CD4-positive, alpha-beta T cell treated with Interferon alpha-2 for 1 hour (primary cell): Measurements from ENCODE around the gene PRKCB.
A peak's percentile ranks its signal among the peaks of the same experiment; 100 is the strongest.
"Not testable (repeated sequence)": the region's sequence is repeated elsewhere in the genome, so short reads cannot be mapped to it uniquely, and the experiment has no call there.

Experiments
- DNase-seq, 2 donors: peaks; one replicate each; pipeline ENCODE4 v3.0.0-alpha.2; 2020 to 2022

The PRKCB gene

GRCh38 chr16:24138575-24138974 is 302.8 kb downstream of the PRKCB start:
- no peak for DNase-seq

GRCh38 chr16:24139282-24139681 is 303.5 kb downstream of the PRKCB start:
- DNase-seq, result no peak

GRCh38 chr16:24140730-24141129 is 304.9 kb downstream of the PRKCB start:
- no peak for DNase-seq

- DNase-seq, result no peak
These were observed 305.7 kb downstream of the PRKCB start for GRCh38 chr16:24141466-24141865.

GRCh38 chr16:24141917-24142316 is 306.1 kb downstream of the PRKCB start:
- no peak for DNase-seq

- DNase-seq, result no peak
These were observed 310.1 kb downstream of the PRKCB start for GRCh38 chr16:24145927-24146326.

GRCh38 chr16:24146518-24146917 is 310.7 kb downstream of the PRKCB start:
- no peak for DNase-seq

- DNase-seq, result no peak
These were observed 313.3 kb downstream of the PRKCB start for GRCh38 chr16:24149102-24149501.

GRCh38 chr16:24150282-24150681 is 314.5 kb downstream of the PRKCB start:
- DNase-seq, result no peak

GRCh38 chr16:24151482-24151939 is 315.7 kb downstream of the PRKCB start:
- peak in 1 of 2 donors; percentile 23 for DNase-seq

- not testable (repeated sequence) for DNase-seq
These were observed 316.3 kb downstream of the PRKCB start for GRCh38 chr16:24152048-24152447.

GRCh38 chr16:24152826-24153225 is 317.0 kb downstream of the PRKCB start:
- no peak for DNase-seq

GRCh38 chr16:24156777-24157176 is 321.0 kb downstream of the PRKCB start:
- no peak for DNase-seq

GRCh38 chr16:24163935-24164334 is 328.2 kb downstream of the PRKCB start:
- DNase-seq, result no peak

- no peak for DNase-seq
These were observed 328.6 kb downstream of the PRKCB start for GRCh38 chr16:24164416-24164815.

GRCh38 chr16:24165273-24165672 is 329.5 kb downstream of the PRKCB start:
- DNase-seq, result no peak

GRCh38 chr16:24166661-24167528 is 331.1 kb downstream of the PRKCB start:
- DNase-seq, result no peak

- DNase-seq, result no peak
These were observed 333.1 kb downstream of the PRKCB start for GRCh38 chr16:24168856-24169255.

GRCh38 chr16:24170407-24170806 is 334.6 kb downstream of the PRKCB start:
- no peak for DNase-seq

- no peak for DNase-seq
These were observed 338.7 kb downstream of the PRKCB start for GRCh38 chr16:24174504-24174903.

GRCh38 chr16:24174957-24175356 is 339.2 kb downstream of the PRKCB start:
- no peak for DNase-seq

GRCh38 chr16:24178496-24178895 is 342.7 kb downstream of the PRKCB start:
- DNase-seq, result no peak

GRCh38 chr16:24180451-24180850 is 344.7 kb downstream of the PRKCB start:
- DNase-seq, result no peak

GRCh38 chr16:24188021-24188542 is 352.3 kb downstream of the PRKCB start:
- no peak for DNase-seq
